K562 (cell line): ENCODE measurements around the gene ZNF275. TPM values are rescaled to one million over a fixed set of nuclear protein-coding genes. Genes with fewer than 3 reads are reported as not detected.

ENCODE experiments used
- ATAC-seq: fragments of 200-7000 bp; cut with Tn5 transposase; 3 replicates; pipeline ENCODE4 v1.9.1; 2020; ENCODE audit warnings: moderate library complexity
- Bru-seq: library from RNA; stranded (reverse); fragments of 400-500 nt; gene quantifications from one replicate; lab custom pipeline; 2021; lab: Mats Ljungman, UMichigan
- BruChase-seq, 2 experiments: library from RNA; stranded (reverse); fragments of 400-500 nt; gene quantifications; one replicate each; lab custom pipeline; 2021; lab: Mats Ljungman, UMichigan
- BruUV-seq: library from RNA; stranded (reverse); fragments of 400-500 nt; replicated peaks from 2 replicates; lab custom pipeline; 2021; lab: Mats Ljungman, UMichigan
- CTCF ChIA-PET: fragments of 300-600 bp; formaldehyde crosslinking; extraction: SDS; loops from one replicate; lab custom pipeline; 2021; ENCODE audit warnings: low intra/inter-chr PET ratio; lab: Yijun Ruan, JAX
- POLR2A ChIA-PET: fragments of 300-600, 350-650 bp; sonication (Branson Sonifier 250); formaldehyde crosslinking; extraction: SDS; loops from one replicate; lab custom pipeline; 2021; ENCODE audit warnings: antibody characterized with exemption, inconsistent platforms; lab: Yijun Ruan, JAX
- DNase-seq, 4 experiments: peaks; one replicate each; pipeline versions ENCODE4 v3.0.0 to v3.0.0-alpha.2; 2011 to 2018; ENCODE audit warnings: low spot score in 3 of 4, mixed read lengths in 3 of 4; ENCODE audit errors: extremely low read depth in 1 of 4
- FAIRE-seq: peaks from 2 replicates; lab custom pipeline; 2011; peaks lifted over from hg19 to GRCh38; lab: Jason Lieb, UNC
- H2AFZ ChIP-seq: 2 replicates; pipeline ENCODE4 v1.6.0; 2011; ENCODE audit warnings: low read depth, low read length, control low read depth, inconsistent platforms
- H3K27ac ChIP-seq: fragments of 200-600 bp; 3 replicates; pipeline ENCODE4 v1.8.0; 2011; ENCODE audit warnings: low read depth, mild to moderate bottlenecking, control low read depth, inconsistent platforms, low read length, moderate library complexity, mixed read lengths; ENCODE audit errors: extremely low read depth
- H3K27me3 ChIP-seq, 2 experiments: fragments of 300-600 bp in 1 of 2; 2 replicates in 1 of 2; 3 replicates in 1 of 2; pipeline versions ENCODE4 v1.6.0 to v1.8.0; 2011; ENCODE audit warnings: inconsistent platforms in 2 of 2, low read length in 2 of 2, mild to moderate bottlenecking in 1 of 2, mixed read lengths in 1 of 2, moderate library complexity in 1 of 2; ENCODE audit not compliant: control insufficient read depth in 2 of 2, insufficient read depth in 2 of 2
- H3K36me3 ChIP-seq: fragments of 300-600 bp; 3 replicates; pipeline ENCODE4 v1.8.0; 2011; ENCODE audit warnings: mild to moderate bottlenecking, low read length, inconsistent platforms; ENCODE audit not compliant: control insufficient read depth, insufficient read depth
- H3K4me1 ChIP-seq, 2 experiments: fragments of 200-600 bp in 1 of 2; replicated peaks in 1 of 2; 2 replicates in 1 of 2; 3 replicates in 1 of 2; pipeline versions ENCODE4 v1.5.1 to v1.8.0; 2011; ENCODE audit warnings: inconsistent platforms in 2 of 2, low read length in 2 of 2, mild to moderate bottlenecking in 1 of 2, mixed read lengths in 1 of 2, moderate library complexity in 1 of 2; ENCODE audit not compliant: control insufficient read depth in 2 of 2, insufficient read depth in 2 of 2
- H3K4me2 ChIP-seq: 2 replicates; pipeline ENCODE4 v1.6.1; 2011; ENCODE audit warnings: low read length, control low read depth, inconsistent platforms, mixed read lengths; ENCODE audit not compliant: insufficient read depth
- H3K4me3 ChIP-seq: fragments of 200-600 bp; sonication (generic), shearing (Covaris generic); 2 replicates; pipeline ENCODE4 v1.5.1; 2016; ENCODE audit warnings: control low read depth, inconsistent platforms
- H3K79me2 ChIP-seq: fragments of 200-600 bp; 3 replicates; pipeline ENCODE4 v1.8.0; 2011; ENCODE audit warnings: low read length, inconsistent platforms; ENCODE audit not compliant: control insufficient read depth, insufficient read depth
- H3K9ac ChIP-seq, 2 experiments: 2 replicates each; pipeline versions ENCODE4 v1.6.0 to v1.6.1; 2011; ENCODE audit warnings: low read depth in 2 of 2, low read length in 2 of 2, control low read depth in 1 of 2, inconsistent platforms in 1 of 2, mild to moderate bottlenecking in 1 of 2, mixed read lengths in 1 of 2; ENCODE audit not compliant: insufficient read depth in 1 of 2
- H3K9me1 ChIP-seq: one replicate; pipeline ENCODE4 v1.6.0; 2011; ENCODE audit warnings: inconsistent platforms, mild to moderate bottlenecking, low read length, moderate library complexity; ENCODE audit not compliant: control insufficient read depth, insufficient read depth
- H3K9me3 ChIP-seq: replicated peaks from 2 replicates; pipeline ENCODE4 v1.5.1; 2011; ENCODE audit warnings: low read depth, low read length, inconsistent platforms; ENCODE audit not compliant: control insufficient read depth, insufficient read depth
- H4K20me1 ChIP-seq: replicated peaks from 2 replicates; pipeline ENCODE4 v1.6.1; 2011; ENCODE audit warnings: low read length, inconsistent platforms, mixed read lengths; ENCODE audit not compliant: control insufficient read depth, insufficient read depth
- ARID1B ChIP-seq: fragments of 450-650 bp; IDR thresholded peaks from 2 replicates; pipeline ENCODE4 v1.6.1; 2016; ENCODE audit warnings: antibody characterized with exemption, mild to moderate bottlenecking, inconsistent platforms
- BRD4 ChIP-seq: fragments of 200-600 bp; sonication (generic); IDR thresholded peaks from 2 replicates; pipeline ENCODE4 v1.6.1; 2017; ENCODE audit warnings: inconsistent platforms
- CREM ChIP-seq: IDR thresholded peaks from 2 replicates; pipeline ENCODE4 v1.6.1; 2014; ENCODE audit warnings: antibody characterized with exemption, low read depth
- ETS2 ChIP-seq: IDR thresholded peaks from 2 replicates; pipeline ENCODE4 v1.6.1; 2016; ENCODE audit warnings: borderline replicate concordance, missing genetic modification characterization, mild to moderate bottlenecking, moderate library complexity, missing compliant biosample characterization; ENCODE audit not compliant: poor library complexity, severe bottlenecking
- NCOR1 ChIP-seq: fragments of 450-650 bp; IDR thresholded peaks from 2 replicates; pipeline ENCODE4 v1.6.1; 2016; ENCODE audit warnings: mild to moderate bottlenecking, moderate library complexity
- PHB ChIP-seq: fragments of 250-450 bp; sonication (Bioruptor Pico); IDR thresholded peaks from 2 replicates; pipeline ENCODE4 v1.5.0; 2021
- PHB2 ChIP-seq: fragments of 450-650 bp; IDR thresholded peaks from 2 replicates; pipeline ENCODE4 v1.6.1; 2017; ENCODE audit warnings: low read depth
- POLR2AphosphoS5 ChIP-seq: IDR thresholded peaks from 2 replicates; pipeline ENCODE4 v1.6.1; 2011; ENCODE audit warnings: mild to moderate bottlenecking, low read depth, low read length, moderate library complexity; ENCODE audit not compliant: control insufficient read depth, insufficient read depth
- SAP30 ChIP-seq: fragments of 200-600 bp; sonication (generic); IDR thresholded peaks from 2 replicates; pipeline ENCODE4 v1.6.1; 2012; ENCODE audit warnings: borderline replicate concordance, low read depth, mild to moderate bottlenecking, moderate library complexity, low read length, control low read depth, inconsistent platforms; ENCODE audit not compliant: insufficient read depth, poor library complexity, severe bottlenecking
- SIN3A ChIP-seq, 2 experiments: fragments of 150-350 bp in 1 of 2; IDR thresholded peaks; 2 replicates each; pipeline ENCODE4 v1.6.1; 2011 to 2016; ENCODE audit warnings: borderline replicate concordance in 2 of 2, low read depth in 2 of 2, low read length in 2 of 2, mild to moderate bottlenecking in 2 of 2, moderate library complexity in 2 of 2; ENCODE audit not compliant: control insufficient read depth in 1 of 2
- TBP ChIP-seq: optimal IDR thresholded peaks from 2 replicates; pipeline ENCODE3; 2011; ENCODE audit warnings: low read depth, low read length, improper control_type of control experiment
- USF2 ChIP-seq: sonication (generic); formaldehyde crosslinking; IDR thresholded peaks from 2 replicates; pipeline ENCODE4 v1.5.0; 2020; ENCODE audit warnings: missing genetic modification reagents
- ZNF444 ChIP-seq: fragments of 250-450 bp; sonication (Bioruptor Pico); IDR thresholded peaks from 2 replicates; pipeline ENCODE4 v1.4.0; 2020; ENCODE audit warnings: mild to moderate bottlenecking, moderate library complexity
- WGBS: fragments of 100-300 bp; shearing (Covaris generic); methylation state at CpG from one replicate; pipeline ENCODE4 v1.1.6; 2016; ENCODE audit warnings: low coverage, mixed read lengths; ENCODE audit not compliant: insufficient coverage; ENCODE audit errors: missing lambda C conversion rate; 5-methylcytosine and 5-hydroxymethylcytosine counted together
- in situ Hi-C: fragments of 300-500 bp; cut with MboI; formaldehyde crosslinking; loops from 4 replicates; pipeline ENCODE4 v1.15.0; 2018; ENCODE audit warnings: inconsistent platforms, mixed read lengths
- intact Hi-C: fragments of 100-400 bp; cut with micrococcal nuclease; formaldehyde crosslinking; loops from 2 replicates; pipeline ENCODE4 v1.14.2; 2022
- long read RNA-seq, 3 experiments: library from polyadenylated mRNA in 2 of 3; library from RNA in 1 of 3; unstranded in 2 of 3; stranded (forward) in 1 of 3; transcript quantifications; one replicate each; pipeline ENCODE4 v2.0.0, GENCODE V29; 2019 to 2022
- polyA minus RNA-seq, 3 experiments: library from RNA; depleted of rRNA, polyadenylated mRNA; stranded (reverse); fragments of >200 nt; gene quantifications; 2 replicates each; pipeline ENCODE4 v1.2.3, GENCODE V29; 2011
- polyA plus RNA-seq, 8 experiments: library from polyadenylated mRNA; depleted of rRNA in 4 of 8; stranded (reverse) in 5 of 8; unstranded in 3 of 8; fragments of >200 nt; fragmentation: Nextera tagmentation in 2 of 8; fragmentation: Illumina TruSeq in 1 of 8; extraction: Ambion mirVana in 2 of 8; extraction: Trizol in 1 of 8; gene quantifications; 2 replicates each; pipeline versions ENCODE4 v1.2.1 to v1.2.3, GENCODE V29; 2011 to 2014; ENCODE audit warnings: inconsistent platforms in 1 of 8, missing spikeins in 1 of 8
- total RNA-seq, 7 experiments: library from RNA; depleted of rRNA in 6 of 7; stranded (reverse); fragments of >200 nt in 6 of 7; fragmentation: Illumina TruSeq in 2 of 7; extraction: Trizol in 2 of 7; gene quantifications; 2 replicates each; pipeline versions ENCODE4 v1.2.1 to v1.2.3, GENCODE V29; 2011 to 2021; ENCODE audit warnings: low replicate concordance in 1 of 7

The ZNF275 gene
- 32.0 and 37.4 TPM in 2 replicates for total RNA-seq (2011; cell fraction: chromatin; rRNA removed; ENCODE audit: low replicate concordance)
- total RNA-seq (2011; cell fraction: nucleolus; rRNA removed): 18.6 and 21.2 TPM in 2 replicates
- 29.5 and 33.1 TPM in 2 replicates for total RNA-seq (2011; cell fraction: nucleoplasm; rRNA removed)
- total RNA-seq (2014; rRNA removed) (7.8 and 10.0 TPM in 2 replicates), total RNA-seq (2014; rRNA removed; fragmentation: Illumina TruSeq; extraction: Trizol) (8.7 and 9.1 TPM in 2 replicates), total RNA-seq (2015; rRNA removed; fragmentation: Illumina TruSeq; extraction: Trizol) (12.3 and 12.5 TPM in 2 replicates), total RNA-seq (2021) (16.9 and 19.1 TPM in 2 replicates), polyA plus RNA-seq (2011; rRNA removed) (15.3 and 16.9 TPM in 2 replicates), polyA plus RNA-seq (2014; fragmentation: Illumina TruSeq; extraction: Trizol) (15.0 and 17.4 TPM in 2 replicates), polyA plus RNA-seq (2014; fragmentation: Nextera tagmentation; extraction: Ambion mirVana) (1 to 10 TPM; 2.1 to 3.1 TPM), polyA plus RNA-seq (2014; rRNA removed) (12.0 and 13.6 TPM in 2 replicates), polyA minus RNA-seq (2011; rRNA and poly(A)+ RNA removed) (22.3 and 27.7 TPM in 2 replicates), Bru-seq, nascent RNA (percentile 90 among the genes with signal in this experiment), BruChase-seq, experiment 1, labeled RNA remaining after a 2-hour chase (percentile 91 among the genes with signal in this experiment), BruChase-seq, experiment 2, labeled RNA remaining after a 6-hour chase (percentile 91 among the genes with signal in this experiment)
- polyA plus RNA-seq (2011; cell fraction: cytosol; rRNA removed): 14.6 and 17.9 TPM in 2 replicates
- polyA plus RNA-seq (2011; cell fraction: nucleus; rRNA removed): 25.4 and 33.4 TPM in 2 replicates
- polyA plus RNA-seq (2012): 12.2 and 20.2 TPM in 2 replicates
- 11.3 and 14.6 TPM in 2 replicates for polyA minus RNA-seq (2011; cell fraction: cytosol; rRNA and poly(A)+ RNA removed)
- 9.7 and 13.0 TPM in 2 replicates for polyA minus RNA-seq (2011; cell fraction: nucleus; rRNA and poly(A)+ RNA removed)
- long read RNA-seq, experiment 1, full-length matches to known transcripts: 7 of 28 reads
- long read RNA-seq, experiment 1, partial matches to known transcripts: 19 of 28 reads
- long read RNA-seq, experiment 1, other reads (novel, unspliced or antisense): 2 of 28 reads
- long read RNA-seq, experiment 2, full-length matches to known transcripts: 1 of 18 reads
- long read RNA-seq, experiment 2, partial matches to known transcripts: 0 of 18 reads
- long read RNA-seq, experiment 2, other reads (novel, unspliced or antisense): 17 of 18 reads
- long read RNA-seq, experiment 3, partial matches to known transcripts: 0 of 4 reads
- long read RNA-seq, experiment 3, other reads (novel, unspliced or antisense): 4 of 4 reads

- peak; percentile 6 for FAIRE-seq
- no peaks in the 10 kb centered on the region for H4K20me1 ChIP-seq
- H3K9me1 ChIP-seq: no peaks in the 10 kb centered on the region
- peak within 1 kb of the TSS; percentile 80 for H3K27ac ChIP-seq
- DNase-seq: peak; percentile 85 to 95 (median 94)
- H3K36me3 ChIP-seq: peaks cover 34% of the 10 kb centered on the region; the same call in 2 of the 3 replicates
- H3K4me3 ChIP-seq: peak within 1 kb of the TSS; percentile 92
- peak within 1 kb of the TSS; percentile 98 for H2AFZ ChIP-seq
- TSS peak; percentile 42 for BruUV-seq
- ChIA-PET CTCF (no interaction called here), POLR2A (interaction anchor here (0.5 to 1.4 kb wide), 4 partner anchors 11 to 216 kb away, joined by 3 to 6 read pairs (median 4); no protein-coding TSS in a partner anchor)
- H3K27me3 ChIP-seq: no peaks in the 10 kb centered on the region
- H3K4me1 ChIP-seq: peaks cover 16 to 26% of the 10 kb centered on the region in 2 experiments
- H3K9ac ChIP-seq: peak within 1 kb of the TSS; percentile 79 to 97
- H3K4me2 ChIP-seq: peak within 1 kb of the TSS; percentile 97
- H3K9me3 ChIP-seq: no peaks in the 10 kb centered on the region
- peak; percentile 96 for ATAC-seq
- intact Hi-C loops (no loop called here), in situ Hi-C loops (no loop called here)
- 0% methylated on average over 1 of the region's 86 CpGs for WGBS
- peaks cover 51% of the 10 kb centered on the region for H3K79me2 ChIP-seq
- no peak for TF ChIP-seq PHB2
- no peak for TF ChIP-seq ZNF444 (CRISPR knock-in tag)
- no peak for TF ChIP-seq ETS2 (tag)
- no peak for TF ChIP-seq NCOR1
- peak; percentile 14; the same call in 1 of the 2 replicates for TF ChIP-seq ARID1B
- no peak for TF ChIP-seq BRD4
- TF ChIP-seq POLR2AphosphoS5: peak; percentile 51; the same call in 1 of the 2 replicates
- TF ChIP-seq SIN3A (IDR thresholded peaks at IDR 0.05; ENCODE audit: borderline replicate concordance in 2 of 2, control insufficient read depth in 1 of 2, low read depth in 2 of 2, low read length in 2 of 2): peak in 1 of 2 experiments; percentile 50; a peak in 1 of 4 replicates
- peak; percentile 33; the same call in 1 of the 2 replicates for TF ChIP-seq CREM
- TF ChIP-seq SAP30: peak; percentile 35
- TF ChIP-seq USF2 (CRISPR knock-in tag): no peak
- peak; percentile 61 for TF ChIP-seq TBP
- TF ChIP-seq PHB (CRISPR knock-in tag): no peak
These were observed at the start of gene ZNF275 for GRCh38 chrX:153333821-153334653. TSS of gene ZNF275 (plus strand) at chrX:153334153. CDS start at chrX:153336680, 2,527 bp downstream.
